ENCODE results near the gene FAM72A. TPM values are rescaled to one million over a fixed set of nuclear protein-coding genes. Genes with fewer than 3 reads are reported as not detected.
"Not testable (repeated sequence)": the region's sequence is repeated elsewhere in the genome, so short reads cannot be mapped to it uniquely, and the experiment has no call there.

FAM72A gene
- polyA plus RNA-seq, 2 donors = 2.5 to 3.1 TPM

DNA sequence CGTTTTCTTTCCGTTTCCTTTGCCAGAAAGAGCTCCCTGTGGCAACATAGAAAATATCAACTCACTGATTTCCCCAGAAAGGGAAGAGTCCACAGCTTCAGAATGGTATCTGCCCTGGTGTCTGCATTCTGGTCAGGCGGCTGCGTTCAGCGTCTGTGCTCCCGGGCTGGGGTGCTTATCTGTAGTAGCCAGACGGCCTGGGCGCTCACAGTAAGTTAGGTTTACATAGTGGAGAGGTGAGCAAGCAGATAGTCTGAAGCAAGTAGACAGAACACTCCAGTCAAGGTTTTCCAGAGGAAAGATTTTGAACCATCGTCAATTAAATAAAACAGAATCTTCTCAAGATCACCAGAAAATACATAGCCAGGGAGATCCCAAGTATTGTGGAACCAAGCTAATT is 29.4 kb upstream of the FAM72A start:
- H3K27me3 ChIP-seq (ENCODE audit: control insufficient read depth in 1 of 2, insufficient read depth in 2 of 2, low read length in 2 of 2) = not testable (repeated sequence)
- 85 to 90% methylated on average over 8 to 9 of the region's 9 CpGs for WGBS, 2 donors

DNA sequence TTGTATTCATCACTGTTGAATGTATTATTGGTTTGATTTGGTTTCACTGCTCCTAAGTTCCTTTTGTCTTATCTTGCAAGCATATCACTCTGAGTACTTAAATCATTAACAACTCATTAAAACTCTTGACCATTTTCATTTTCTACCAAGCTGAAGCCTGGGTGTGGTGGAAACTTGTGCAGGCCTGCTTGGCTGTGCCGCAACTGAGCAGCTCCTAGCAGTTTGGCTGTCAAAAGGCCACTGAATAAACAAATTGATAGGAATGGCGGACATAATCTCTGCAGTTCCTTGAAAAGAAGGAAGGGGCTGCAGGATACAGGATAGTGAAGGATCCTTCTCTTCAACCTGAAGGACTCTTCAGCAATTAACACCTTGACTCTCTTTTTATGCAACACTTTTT is 26.6 kb upstream of the FAM72A start:
- H3K27ac ChIP-seq (ENCODE audit: low read depth in 2 of 2, low read length in 1 of 2); H3K9me3 ChIP-seq (ENCODE audit: control insufficient read depth in 2 of 2, insufficient read depth in 1 of 2, low read depth in 1 of 2, low read length in 1 of 2); H3K4me3 ChIP-seq (ENCODE audit: low read depth in 1 of 2, low read length in 2 of 2); H3K27me3 ChIP-seq (ENCODE audit: control insufficient read depth in 1 of 2, insufficient read depth in 2 of 2, low read length in 2 of 2); H3K36me3 ChIP-seq (ENCODE audit: control insufficient read depth in 2 of 2, insufficient read depth in 2 of 2, low read length in 1 of 2); H3K4me1 ChIP-seq (ENCODE audit: control insufficient read depth in 2 of 2, insufficient read depth in 2 of 2, low read length in 1 of 2): not testable (repeated sequence)
- WGBS, 2 donors = 32 to 44% methylated on average over 2 of the region's 2 CpGs

More for the DNA sequence above, 29.4 kb upstream of the FAM72A start:
- H3K36me3 ChIP-seq (ENCODE audit: control insufficient read depth in 2 of 2, insufficient read depth in 2 of 2, low read length in 1 of 2); H3K27ac ChIP-seq (ENCODE audit: low read depth in 2 of 2, low read length in 1 of 2); H3K4me3 ChIP-seq (ENCODE audit: low read depth in 1 of 2, low read length in 2 of 2); H3K9me3 ChIP-seq (ENCODE audit: control insufficient read depth in 2 of 2, insufficient read depth in 1 of 2, low read depth in 1 of 2, low read length in 1 of 2); H3K4me1 ChIP-seq (ENCODE audit: control insufficient read depth in 2 of 2, insufficient read depth in 2 of 2, low read length in 1 of 2): not testable (repeated sequence)

DNA sequence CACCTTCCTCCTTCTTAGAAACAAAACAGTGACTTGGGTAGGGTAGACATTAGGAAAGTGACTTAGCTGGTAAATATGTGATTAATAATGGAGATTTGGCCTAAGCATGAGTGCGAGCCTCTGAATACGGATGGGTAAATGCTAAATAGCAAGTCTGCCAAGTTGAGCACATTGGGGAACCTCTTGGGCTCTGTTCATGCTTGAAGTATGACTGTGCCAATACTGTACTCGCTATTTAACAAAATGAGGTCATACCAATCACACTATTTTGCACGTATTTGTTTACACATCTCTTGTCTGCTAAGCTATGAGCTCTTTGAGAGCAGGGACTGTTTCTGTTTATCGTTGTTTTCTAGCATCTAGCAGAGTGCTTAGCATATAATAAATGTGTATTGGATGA is 24.2 kb upstream of the FAM72A start:
- not testable (repeated sequence) for H3K27ac ChIP-seq (ENCODE audit: low read depth in 2 of 2, low read length in 1 of 2); H3K27me3 ChIP-seq (ENCODE audit: control insufficient read depth in 1 of 2, insufficient read depth in 2 of 2, low read length in 2 of 2); H3K4me3 ChIP-seq (ENCODE audit: low read depth in 1 of 2, low read length in 2 of 2); H3K36me3 ChIP-seq (ENCODE audit: control insufficient read depth in 2 of 2, insufficient read depth in 2 of 2, low read length in 1 of 2); H3K9me3 ChIP-seq (ENCODE audit: control insufficient read depth in 2 of 2, insufficient read depth in 1 of 2, low read depth in 1 of 2, low read length in 1 of 2); H3K4me1 ChIP-seq (ENCODE audit: control insufficient read depth in 2 of 2, insufficient read depth in 2 of 2, low read length in 1 of 2)
- WGBS, 2 donors = 43 to 55% methylated on average over 2 to 3 of the region's 5 CpGs

DNA sequence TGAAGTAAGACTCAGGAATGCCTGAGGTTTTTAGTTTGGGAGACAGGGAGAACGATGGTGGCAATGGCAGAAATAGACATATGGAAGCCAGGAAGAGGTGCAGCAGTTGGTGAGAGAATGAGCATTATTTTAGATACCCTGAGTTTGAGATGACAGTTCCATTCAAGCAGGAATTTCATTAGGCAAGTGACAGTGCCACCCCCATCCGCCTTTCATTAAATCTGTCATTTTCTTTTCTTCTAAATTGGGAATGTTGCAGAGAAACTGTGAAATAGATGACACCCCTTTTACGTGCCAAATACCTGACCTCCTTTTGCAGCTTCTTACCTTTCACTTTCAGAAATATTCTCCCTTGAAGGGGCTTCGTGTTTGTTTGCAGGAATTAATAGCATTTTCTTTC is 22.7 kb upstream of the FAM72A start:
- 89 to 93% methylated on average over 3 to 4 of the region's 4 CpGs for WGBS, 2 donors
- H3K4me1 ChIP-seq (ENCODE audit: control insufficient read depth in 2 of 2, insufficient read depth in 2 of 2, low read length in 1 of 2); H3K36me3 ChIP-seq (ENCODE audit: control insufficient read depth in 2 of 2, insufficient read depth in 2 of 2, low read length in 1 of 2); H3K27me3 ChIP-seq (ENCODE audit: control insufficient read depth in 1 of 2, insufficient read depth in 2 of 2, low read length in 2 of 2); H3K4me3 ChIP-seq (ENCODE audit: low read depth in 1 of 2, low read length in 2 of 2); H3K9me3 ChIP-seq (ENCODE audit: control insufficient read depth in 2 of 2, insufficient read depth in 1 of 2, low read depth in 1 of 2, low read length in 1 of 2); H3K27ac ChIP-seq (ENCODE audit: low read depth in 2 of 2, low read length in 1 of 2): not testable (repeated sequence)

DNA sequence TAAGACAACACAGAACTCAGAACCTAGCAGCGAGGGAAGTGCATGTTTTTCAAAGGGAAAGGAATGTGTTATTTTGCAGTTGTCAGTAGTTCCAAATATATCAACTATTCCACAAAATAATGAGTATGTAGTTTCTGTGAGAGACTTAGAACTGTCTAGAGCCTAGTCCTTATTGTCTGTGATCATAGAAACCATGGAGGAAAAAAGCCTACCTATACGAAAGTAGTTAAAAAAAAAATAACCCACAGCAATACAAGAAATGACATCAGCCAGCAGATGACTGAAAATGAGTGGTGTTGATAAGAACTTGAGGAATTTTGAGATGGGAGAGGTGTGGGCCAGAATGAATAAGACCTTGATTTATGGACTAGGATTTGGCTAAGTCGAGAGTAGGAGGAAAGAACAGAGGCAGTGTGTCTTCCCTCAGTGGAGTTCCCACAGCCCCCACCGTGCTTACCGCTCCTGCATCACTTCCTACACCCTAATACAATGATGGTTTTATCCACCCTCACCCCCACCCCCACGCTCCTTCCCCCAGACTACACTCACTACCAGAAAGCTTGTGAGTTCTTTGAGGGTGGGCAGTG is 21.6 kb upstream of the FAM72A start:
- 87 to 90% methylated on average over 2 of the region's 6 CpGs for WGBS, 2 donors
- H3K4me1 ChIP-seq (ENCODE audit: control insufficient read depth in 2 of 2, insufficient read depth in 2 of 2, low read length in 1 of 2); H3K4me3 ChIP-seq (ENCODE audit: low read depth in 1 of 2, low read length in 2 of 2); H3K36me3 ChIP-seq (ENCODE audit: control insufficient read depth in 2 of 2, insufficient read depth in 2 of 2, low read length in 1 of 2); H3K9me3 ChIP-seq (ENCODE audit: control insufficient read depth in 2 of 2, insufficient read depth in 1 of 2, low read depth in 1 of 2, low read length in 1 of 2); H3K27me3 ChIP-seq (ENCODE audit: control insufficient read depth in 1 of 2, insufficient read depth in 2 of 2, low read length in 2 of 2); H3K27ac ChIP-seq (ENCODE audit: low read depth in 2 of 2, low read length in 1 of 2): not testable (repeated sequence)

DNA sequence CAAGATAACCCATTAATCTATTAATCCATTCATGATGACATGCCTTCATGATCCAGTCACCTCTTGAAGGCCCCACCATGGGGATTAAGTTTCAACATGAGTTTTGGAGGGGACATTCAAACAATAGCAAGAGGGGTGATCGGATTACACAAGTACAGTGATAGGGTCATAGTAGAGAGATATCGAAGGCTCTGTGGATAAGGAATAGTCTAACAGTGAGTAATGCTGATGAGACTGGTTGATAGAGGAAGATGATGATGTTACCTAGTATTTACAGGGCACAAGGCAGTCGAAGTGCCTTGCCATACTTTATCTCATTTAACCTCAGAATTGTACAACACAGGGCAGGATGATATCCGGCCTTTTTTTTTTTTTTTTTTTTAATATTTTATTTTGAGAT is 18.9 kb upstream of the FAM72A start:
- H3K9me3 ChIP-seq (ENCODE audit: control insufficient read depth in 2 of 2, insufficient read depth in 1 of 2, low read depth in 1 of 2, low read length in 1 of 2); H3K27ac ChIP-seq (ENCODE audit: low read depth in 2 of 2, low read length in 1 of 2); H3K4me1 ChIP-seq (ENCODE audit: control insufficient read depth in 2 of 2, insufficient read depth in 2 of 2, low read length in 1 of 2); H3K27me3 ChIP-seq (ENCODE audit: control insufficient read depth in 1 of 2, insufficient read depth in 2 of 2, low read length in 2 of 2); H3K4me3 ChIP-seq (ENCODE audit: low read depth in 1 of 2, low read length in 2 of 2); H3K36me3 ChIP-seq (ENCODE audit: control insufficient read depth in 2 of 2, insufficient read depth in 2 of 2, low read length in 1 of 2): not testable (repeated sequence)
- no CpG with 5 or more reads among the region's 4 CpGs for WGBS, 2 donors

DNA sequence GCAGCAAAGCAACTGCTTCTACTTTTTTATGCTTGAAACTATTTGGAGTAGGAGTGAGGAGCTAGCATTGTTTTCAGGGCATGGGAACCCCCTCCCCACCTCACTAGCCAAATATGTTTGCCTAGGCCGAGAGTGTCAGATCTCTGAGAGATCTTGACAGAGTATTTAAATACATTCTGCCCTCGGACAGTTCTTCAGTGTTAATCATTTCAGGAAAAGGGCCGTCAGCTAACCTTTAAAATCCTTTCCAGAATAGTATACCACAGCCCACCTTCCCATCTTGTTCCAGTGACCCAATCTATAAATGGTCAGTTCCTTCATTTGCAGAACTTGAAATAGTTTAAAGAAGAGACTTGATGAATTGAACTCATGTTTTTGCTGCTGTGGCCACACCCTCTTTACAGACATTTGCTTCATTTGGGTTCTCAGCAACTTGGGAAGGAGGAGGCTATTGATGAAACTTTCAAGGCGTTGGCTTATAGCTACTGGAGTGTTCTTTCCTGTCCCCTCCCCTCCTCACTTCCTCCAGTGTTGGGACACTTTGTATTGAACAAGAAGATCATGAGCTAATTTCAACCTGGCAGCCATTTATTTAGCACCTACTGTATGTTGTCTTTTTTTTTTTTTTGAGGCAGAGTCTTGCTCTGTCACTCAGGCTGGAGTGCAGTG is 17.8 kb upstream of the FAM72A start:
- H3K27me3 ChIP-seq (ENCODE audit: control insufficient read depth in 1 of 2, insufficient read depth in 2 of 2, low read length in 2 of 2); H3K27ac ChIP-seq (ENCODE audit: low read depth in 2 of 2, low read length in 1 of 2); H3K36me3 ChIP-seq (ENCODE audit: control insufficient read depth in 2 of 2, insufficient read depth in 2 of 2, low read length in 1 of 2); H3K9me3 ChIP-seq (ENCODE audit: control insufficient read depth in 2 of 2, insufficient read depth in 1 of 2, low read depth in 1 of 2, low read length in 1 of 2); H3K4me1 ChIP-seq (ENCODE audit: control insufficient read depth in 2 of 2, insufficient read depth in 2 of 2, low read length in 1 of 2); H3K4me3 ChIP-seq (ENCODE audit: low read depth in 1 of 2, low read length in 2 of 2): not testable (repeated sequence)
- WGBS, 2 donors = 56 to 75% methylated on average over 4 of the region's 4 CpGs

DNA sequence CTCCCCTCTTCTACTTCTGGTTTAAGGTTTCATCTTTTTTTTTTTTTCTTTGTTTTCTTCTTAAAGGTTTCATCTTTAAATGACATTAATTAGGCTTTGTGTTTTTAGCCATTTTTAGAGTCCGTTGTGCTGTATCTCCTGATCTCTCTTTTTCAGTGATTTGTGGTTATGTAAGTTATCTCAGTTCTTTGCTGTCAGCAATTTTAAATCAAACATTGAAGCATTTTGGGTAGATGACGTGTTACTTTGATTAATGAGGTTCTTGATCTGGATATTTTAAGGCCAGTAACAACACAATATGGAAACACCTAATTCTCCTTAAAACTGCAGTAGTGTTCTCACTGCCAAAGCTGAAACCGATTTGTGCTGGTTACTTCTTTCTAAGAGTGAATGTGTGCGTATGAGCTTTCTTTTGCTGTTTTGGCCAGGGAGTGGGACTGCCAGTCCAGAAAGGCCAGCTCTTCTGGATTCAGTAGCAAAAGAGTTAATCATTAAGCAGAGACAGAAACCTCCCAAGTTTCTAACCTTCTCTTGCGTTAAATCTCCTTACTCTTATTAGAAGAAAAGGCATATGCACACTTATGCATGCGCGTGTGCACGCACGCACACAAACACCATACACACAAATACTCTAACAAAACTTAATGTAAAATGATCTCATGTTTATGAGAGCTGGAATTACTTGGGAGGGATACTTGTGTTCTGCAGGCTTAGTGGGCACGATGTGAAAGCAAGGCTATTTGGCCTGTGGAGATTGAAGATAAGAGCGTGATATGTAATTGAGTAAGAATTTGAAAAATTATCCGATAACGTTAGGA is 17.1 kb upstream of the FAM72A start:
- H3K36me3 ChIP-seq (ENCODE audit: control insufficient read depth in 2 of 2, insufficient read depth in 2 of 2, low read length in 1 of 2); H3K4me3 ChIP-seq (ENCODE audit: low read depth in 1 of 2, low read length in 2 of 2); H3K27me3 ChIP-seq (ENCODE audit: control insufficient read depth in 1 of 2, insufficient read depth in 2 of 2, low read length in 2 of 2); H3K27ac ChIP-seq (ENCODE audit: low read depth in 2 of 2, low read length in 1 of 2); H3K4me1 ChIP-seq (ENCODE audit: control insufficient read depth in 2 of 2, insufficient read depth in 2 of 2, low read length in 1 of 2); H3K9me3 ChIP-seq (ENCODE audit: control insufficient read depth in 2 of 2, insufficient read depth in 1 of 2, low read depth in 1 of 2, low read length in 1 of 2): not testable (repeated sequence)
- WGBS, 2 donors = 58 to 74% methylated on average over 4 to 5 of the region's 13 CpGs

DNA sequence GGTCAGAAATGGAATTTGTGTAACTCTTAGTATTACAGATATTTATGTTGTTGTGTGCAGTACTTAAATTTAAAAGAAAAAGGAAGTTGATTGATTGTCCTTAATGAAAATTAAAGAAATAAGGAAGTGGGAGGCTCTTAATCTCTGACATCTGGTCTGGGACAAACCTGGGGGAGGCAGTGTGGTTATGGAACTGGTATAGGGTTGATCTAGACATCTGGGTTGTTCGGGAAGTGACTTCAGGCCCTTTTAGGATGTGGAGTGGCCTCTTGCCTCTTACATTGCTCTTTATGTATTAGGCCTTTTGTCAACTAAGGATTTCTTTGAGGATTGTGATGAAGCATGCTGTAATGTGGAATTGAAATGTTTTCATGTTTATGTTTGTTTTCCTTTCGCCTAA is 16.1 kb upstream of the FAM72A start:
- no CpG with 5 or more reads among the region's 2 CpGs for WGBS, 2 donors
- H3K27me3 ChIP-seq (ENCODE audit: control insufficient read depth in 1 of 2, insufficient read depth in 2 of 2, low read length in 2 of 2) = not testable (repeated sequence)

DNA sequence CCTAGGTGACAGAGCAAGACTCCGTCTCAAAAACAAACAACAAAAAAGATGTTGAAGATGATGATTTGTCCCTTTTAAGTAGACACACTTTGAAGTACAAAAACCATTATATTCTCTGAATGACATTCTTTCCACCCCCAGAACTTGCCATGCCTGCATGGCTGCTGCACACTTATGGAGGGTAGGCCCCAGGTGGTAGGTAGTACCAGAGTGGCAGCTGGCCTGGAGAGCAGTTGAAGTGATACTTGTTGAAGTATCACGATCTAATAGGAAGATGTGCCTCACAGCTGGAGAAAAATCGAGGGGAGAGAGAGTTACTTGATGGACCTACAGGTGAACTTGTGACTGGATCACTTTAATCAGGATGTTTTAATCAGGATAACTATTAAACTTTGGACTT is 15.6 kb upstream of the FAM72A start:
- not testable (repeated sequence) for H3K36me3 ChIP-seq (ENCODE audit: control insufficient read depth in 2 of 2, insufficient read depth in 2 of 2, low read length in 1 of 2); H3K4me3 ChIP-seq (ENCODE audit: low read depth in 1 of 2, low read length in 2 of 2); H3K9me3 ChIP-seq (ENCODE audit: control insufficient read depth in 2 of 2, insufficient read depth in 1 of 2, low read depth in 1 of 2, low read length in 1 of 2); H3K4me1 ChIP-seq (ENCODE audit: control insufficient read depth in 2 of 2, insufficient read depth in 2 of 2, low read length in 1 of 2); H3K27me3 ChIP-seq (ENCODE audit: control insufficient read depth in 1 of 2, insufficient read depth in 2 of 2, low read length in 2 of 2); H3K27ac ChIP-seq (ENCODE audit: low read depth in 2 of 2, low read length in 1 of 2)
- WGBS, 2 donors = 68 to 85% methylated on average over 2 of the region's 3 CpGs

More for the DNA sequence above, 16.1 kb upstream of the FAM72A start:
- H3K9me3 ChIP-seq (ENCODE audit: control insufficient read depth in 2 of 2, insufficient read depth in 1 of 2, low read depth in 1 of 2, low read length in 1 of 2); H3K4me1 ChIP-seq (ENCODE audit: control insufficient read depth in 2 of 2, insufficient read depth in 2 of 2, low read length in 1 of 2); H3K27ac ChIP-seq (ENCODE audit: low read depth in 2 of 2, low read length in 1 of 2); H3K4me3 ChIP-seq (ENCODE audit: low read depth in 1 of 2, low read length in 2 of 2); H3K36me3 ChIP-seq (ENCODE audit: control insufficient read depth in 2 of 2, insufficient read depth in 2 of 2, low read length in 1 of 2): not testable (repeated sequence)
